Measurements from ENCODE around the gene USP35.

DNA sequence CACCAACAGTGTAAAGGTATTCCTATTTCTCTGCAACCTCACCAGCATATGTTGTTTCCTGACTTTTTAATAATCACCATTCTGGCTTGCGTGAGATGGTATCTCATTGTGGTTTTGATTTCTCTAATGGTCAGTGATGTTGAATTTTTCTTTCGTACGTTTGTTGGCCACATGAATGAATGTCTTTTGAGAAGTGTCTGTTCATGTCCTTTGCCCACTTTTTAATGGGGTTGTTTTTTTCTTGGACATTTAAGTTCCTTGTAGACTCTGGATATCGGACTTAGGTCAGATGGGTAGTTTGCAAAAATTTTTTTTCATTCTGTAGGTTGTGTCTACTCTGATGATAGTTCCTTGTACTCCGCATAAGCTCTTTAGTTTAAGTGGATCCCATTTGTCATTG, 22.8 kb downstream of the USP35 start:
- TF ChIP-seq, protein P1, sequence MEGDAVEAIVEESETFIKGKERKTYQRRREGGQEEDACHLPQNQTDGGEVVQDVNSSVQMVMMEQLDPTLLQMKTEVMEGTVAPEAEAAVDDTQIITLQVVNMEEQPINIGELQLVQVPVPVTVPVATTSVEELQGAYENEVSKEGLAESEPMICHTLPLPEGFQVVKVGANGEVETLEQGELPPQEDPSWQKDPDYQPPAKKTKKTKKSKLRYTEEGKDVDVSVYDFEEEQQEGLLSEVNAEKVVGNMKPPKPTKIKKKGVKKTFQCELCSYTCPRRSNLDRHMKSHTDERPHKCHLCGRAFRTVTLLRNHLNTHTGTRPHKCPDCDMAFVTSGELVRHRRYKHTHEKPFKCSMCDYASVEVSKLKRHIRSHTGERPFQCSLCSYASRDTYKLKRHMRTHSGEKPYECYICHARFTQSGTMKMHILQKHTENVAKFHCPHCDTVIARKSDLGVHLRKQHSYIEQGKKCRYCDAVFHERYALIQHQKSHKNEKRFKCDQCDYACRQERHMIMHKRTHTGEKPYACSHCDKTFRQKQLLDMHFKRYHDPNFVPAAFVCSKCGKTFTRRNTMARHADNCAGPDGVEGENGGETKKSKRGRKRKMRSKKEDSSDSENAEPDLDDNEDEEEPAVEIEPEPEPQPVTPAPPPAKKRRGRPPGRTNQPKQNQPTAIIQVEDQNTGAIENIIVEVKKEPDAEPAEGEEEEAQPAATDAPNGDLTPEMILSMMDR (IDR thresholded peaks at IDR 0.05) = no peak
- no peak for TF ChIP-seq POLR2A (IDR thresholded peaks at IDR 0.05)
